ENCODE data around the gene XYLT1.
A peak's percentile ranks its signal among the peaks of the same experiment; 100 is the strongest.

The XYLT1 gene

GRCh38 chr16:17457997-17458396 is 12.8 kb downstream of the XYLT1 start:
- no peak for DNase-seq

GRCh38 chr16:17457513-17457912 is 13.2 kb downstream of the XYLT1 start:
- DNase-seq = no peak

- no peak for DNase-seq
Observed at GRCh38 chr16:17454162-17454730, 16.5 kb downstream of the XYLT1 start.

- no peak for DNase-seq
Observed at GRCh38 chr16:17453364-17454038, 17.3 kb downstream of the XYLT1 start.

- no peak for DNase-seq
Observed at GRCh38 chr16:17452922-17453321, 17.8 kb downstream of the XYLT1 start.

- peak in 1 of 5 experiments; percentile 44 for DNase-seq
Observed at GRCh38 chr16:17451843-17452242, 18.9 kb downstream of the XYLT1 start.

GRCh38 chr16:17450291-17450690 is 20.5 kb downstream of the XYLT1 start:
- no peak for DNase-seq

GRCh38 chr16:17448640-17449638 is 21.8 kb downstream of the XYLT1 start:
- DNase-seq = peak in 3 of 5 experiments; percentile 8 to 79 (median 68)

- DNase-seq = no peak
Observed at GRCh38 chr16:17447101-17447569, 23.6 kb downstream of the XYLT1 start.

- no peak for DNase-seq
Observed at GRCh38 chr16:17446661-17447060, 24.1 kb downstream of the XYLT1 start.

- no peak for DNase-seq
Observed at GRCh38 chr16:17445421-17445820, 25.3 kb downstream of the XYLT1 start.

GRCh38 chr16:17444658-17445057 is 26.1 kb downstream of the XYLT1 start:
- no peak for DNase-seq

GRCh38 chr16:17440131-17440530 is 30.6 kb downstream of the XYLT1 start:
- peak in 1 of 5 experiments; percentile 30 for DNase-seq

- DNase-seq = peak in 2 of 5 experiments; percentile 31 to 66
Observed at GRCh38 chr16:17439580-17439979, 31.2 kb downstream of the XYLT1 start.

GRCh38 chr16:17437981-17438380 is 32.8 kb downstream of the XYLT1 start:
- DNase-seq = no peak

GRCh38 chr16:17437127-17437720 is 33.5 kb downstream of the XYLT1 start:
- no peak for DNase-seq

- no peak for DNase-seq
Observed at GRCh38 chr16:17435318-17435717, 35.4 kb downstream of the XYLT1 start.

- no peak for DNase-seq
Observed at GRCh38 chr16:17433577-17434451, 36.9 kb downstream of the XYLT1 start.

- no peak for DNase-seq
Observed at GRCh38 chr16:17432901-17433576, 37.7 kb downstream of the XYLT1 start.

- no peak for DNase-seq
Observed at GRCh38 chr16:17431968-17432625, 38.7 kb downstream of the XYLT1 start.

- no peak for DNase-seq
Observed at GRCh38 chr16:17431012-17431411, 39.7 kb downstream of the XYLT1 start.

All from T-helper 2 cell (primary cell).